ENCODE measurements around the gene ME3.

The ME3 gene

DNA sequence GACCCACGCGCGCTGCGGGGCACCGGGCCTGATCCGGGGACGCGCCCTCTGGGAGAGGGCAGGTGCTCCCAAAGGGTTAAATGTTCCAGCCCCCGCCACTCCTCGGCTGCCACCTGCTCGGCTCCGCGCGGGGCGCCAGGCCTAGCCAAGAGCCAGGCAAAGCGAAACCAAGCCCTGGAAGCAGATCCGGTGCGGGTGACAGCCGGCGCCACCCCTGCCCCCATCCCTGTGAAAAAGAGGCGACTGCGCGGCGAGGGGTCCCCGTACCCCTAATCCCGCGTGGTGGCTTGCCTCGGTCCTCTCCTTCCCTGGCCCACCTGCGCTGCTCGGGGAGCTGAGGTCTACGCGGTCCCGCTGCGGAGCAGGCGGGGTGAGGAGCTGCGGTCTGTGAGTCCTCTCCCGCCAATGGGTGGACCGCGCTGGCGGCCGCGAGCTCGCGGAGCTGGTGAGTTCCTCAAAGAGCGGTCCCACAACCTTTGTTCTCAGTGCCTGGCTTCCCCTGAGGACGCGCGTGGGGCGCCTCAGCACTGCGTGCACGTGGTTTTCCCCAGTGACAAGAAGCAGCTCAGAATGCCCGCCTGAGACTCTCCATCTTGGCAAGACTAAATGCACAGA, at the start of gene ME3:
Gene ME3, minus strand, starts transcription at position 610 of the 615 bp plus-strand sequence.
- peak; percentile 46 for DNase-seq

DNA sequence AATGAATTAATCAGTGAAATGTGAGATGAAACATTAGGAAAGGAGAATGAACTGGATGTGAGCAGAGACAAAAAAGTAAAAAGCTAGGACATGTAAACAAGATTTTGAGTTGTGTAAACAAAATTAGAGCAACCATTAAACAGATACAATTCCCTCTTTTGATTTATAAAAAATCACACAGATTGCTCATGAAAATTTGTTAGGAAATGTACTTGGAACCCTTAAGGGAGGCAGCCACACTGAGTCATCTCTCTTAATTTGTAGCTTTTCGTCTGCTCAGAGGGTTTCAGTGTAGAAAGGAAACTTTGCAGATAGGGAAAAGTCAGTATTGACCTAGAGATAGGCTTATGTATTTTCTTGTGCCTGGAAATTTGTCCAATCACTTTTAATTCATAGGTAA, 49.6 kb upstream of the ME3 start:
- no peak for DNase-seq

DNA sequence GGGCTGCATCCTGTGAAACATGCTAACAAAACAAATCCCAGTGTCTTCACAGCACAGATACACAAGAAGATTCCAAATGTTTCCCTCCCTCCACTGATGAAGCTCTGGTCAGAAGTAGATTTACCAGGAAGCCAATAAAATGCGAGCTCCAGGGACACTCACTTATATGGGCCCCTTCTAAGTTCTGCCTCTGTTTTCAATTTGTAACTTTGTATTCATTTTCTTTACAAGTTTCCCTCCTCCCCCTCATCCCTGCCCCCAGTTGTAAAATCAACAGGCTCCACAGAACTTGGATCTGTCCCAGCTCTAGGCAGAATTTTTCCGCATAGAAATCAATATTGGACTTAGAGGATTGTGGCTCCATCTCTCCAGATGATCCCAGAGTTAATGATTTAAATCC, 48.1 kb upstream of the ME3 start:
- DNase-seq: no peak

DNA sequence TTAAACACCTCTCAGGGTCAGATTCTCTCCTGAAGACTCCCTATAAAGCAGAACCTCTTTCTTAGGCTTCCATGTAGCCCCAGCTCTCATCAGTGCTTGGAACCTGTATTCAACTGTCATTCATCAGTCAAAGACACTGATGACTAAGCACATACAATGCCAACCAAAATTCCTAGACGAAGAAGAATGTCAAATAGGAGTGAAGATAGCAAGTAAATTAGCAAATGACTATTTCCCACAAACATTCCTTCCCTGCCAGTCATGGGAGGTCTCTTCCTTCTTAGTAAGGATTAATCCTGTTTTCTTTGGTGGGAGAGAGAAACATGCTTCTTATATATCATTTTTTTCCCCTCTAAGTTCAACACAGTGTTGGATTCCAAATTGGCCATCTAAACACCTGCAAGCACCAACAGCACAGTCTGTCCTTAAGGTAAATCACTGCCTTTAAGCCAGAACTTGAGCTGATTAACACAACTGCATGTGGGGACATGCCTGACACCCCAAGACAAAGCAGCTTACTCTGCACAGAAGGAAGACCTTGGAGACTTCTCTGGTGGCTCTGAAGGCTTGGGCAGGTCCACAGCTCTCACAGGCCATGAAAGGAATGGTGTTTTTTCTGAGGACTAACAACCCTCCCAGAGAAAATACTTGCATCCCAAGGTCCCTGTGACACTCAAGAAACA, 47.5 kb upstream of the ME3 start:
- no peak for DNase-seq

DNA sequence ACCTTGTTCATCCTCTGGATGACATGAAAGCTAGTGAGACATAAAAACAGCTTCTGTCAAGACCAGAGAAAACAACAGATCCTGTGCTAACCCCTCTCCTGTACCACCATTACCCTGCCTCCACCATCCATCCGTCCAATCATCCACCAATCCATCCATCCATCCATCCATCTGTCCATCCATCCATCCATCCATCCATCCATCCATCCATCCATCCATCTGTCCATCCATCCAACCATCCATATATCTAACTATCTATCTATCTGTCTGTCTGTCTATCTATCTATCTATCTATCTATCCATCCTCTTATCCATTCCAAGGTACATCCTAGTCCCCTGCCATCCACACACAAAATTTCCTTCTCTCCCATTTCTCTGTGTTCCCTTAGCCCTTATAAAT, 46.6 kb upstream of the ME3 start:
- no peak for DNase-seq

DNA sequence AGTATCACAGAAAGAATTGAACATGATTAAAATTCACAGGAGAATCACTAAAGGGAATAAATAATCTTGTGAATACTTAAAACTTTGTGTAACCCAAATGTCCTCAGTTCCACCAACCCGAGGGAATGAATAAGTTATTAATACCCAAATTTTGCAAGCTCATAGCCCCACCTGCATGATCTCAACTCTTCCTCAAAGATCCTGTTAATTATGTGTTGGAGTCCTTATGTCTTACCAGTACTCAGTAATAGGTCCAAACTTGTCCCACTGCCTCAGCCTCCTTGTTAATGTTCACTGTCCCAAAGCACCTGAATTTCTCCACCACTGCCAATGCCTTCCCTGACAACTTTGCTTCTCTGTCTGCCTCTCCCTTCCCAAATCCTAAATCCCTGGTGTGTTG, 46.1 kb upstream of the ME3 start:
- DNase-seq: no peak

DNA sequence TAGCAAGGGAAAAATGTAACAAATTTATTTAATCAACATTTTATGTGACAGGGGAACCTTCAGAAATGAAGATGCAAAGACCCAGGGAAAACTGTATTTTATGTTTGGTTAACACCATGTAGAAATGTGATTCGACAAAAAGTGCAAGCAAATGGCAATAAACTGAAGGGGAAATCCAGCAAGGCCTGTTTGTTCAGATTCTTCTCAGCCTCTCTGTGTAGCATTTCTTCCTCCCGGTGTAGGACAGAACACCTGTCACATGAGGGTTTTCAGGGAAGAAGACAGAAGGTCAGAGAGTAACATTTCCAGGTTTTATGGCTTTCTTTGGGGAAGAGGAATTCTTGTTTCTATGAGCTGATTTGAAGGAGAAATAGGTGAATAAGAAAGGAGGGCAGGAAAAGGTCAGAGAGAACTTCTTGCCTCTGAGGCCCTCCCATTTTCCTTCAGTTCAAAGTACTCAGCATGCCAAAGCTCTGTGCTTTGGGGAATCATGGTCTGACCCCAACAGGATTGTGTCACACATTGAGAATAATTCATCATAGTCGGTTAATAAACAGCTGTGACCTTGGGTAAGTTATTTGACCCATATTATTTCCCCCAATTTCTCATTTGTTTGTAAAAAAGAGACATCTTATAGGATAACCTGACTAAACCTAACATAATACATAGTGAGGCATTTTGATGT, 45.5 kb upstream of the ME3 start:
- no peak for DNase-seq

DNA sequence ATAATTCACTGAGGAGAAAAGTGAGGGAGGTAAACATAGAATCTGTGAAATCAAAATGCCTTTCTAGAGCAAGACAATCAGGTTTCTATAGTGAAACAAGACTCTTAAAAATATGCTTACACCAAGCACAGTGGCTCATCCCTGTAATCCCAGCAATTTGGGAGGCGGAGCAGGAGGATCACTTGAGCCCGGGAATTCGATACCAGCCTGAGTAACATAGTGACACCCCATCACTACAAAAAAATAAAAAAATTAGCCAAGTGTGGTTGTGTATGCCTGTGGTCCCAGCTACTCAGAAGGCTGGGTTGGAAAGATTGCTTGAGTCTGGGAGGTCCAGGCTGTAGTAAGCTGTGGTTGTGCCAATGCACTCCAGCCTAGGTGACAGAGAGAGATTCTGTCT, 43.2 kb upstream of the ME3 start:
- DNase-seq: no peak

DNA sequence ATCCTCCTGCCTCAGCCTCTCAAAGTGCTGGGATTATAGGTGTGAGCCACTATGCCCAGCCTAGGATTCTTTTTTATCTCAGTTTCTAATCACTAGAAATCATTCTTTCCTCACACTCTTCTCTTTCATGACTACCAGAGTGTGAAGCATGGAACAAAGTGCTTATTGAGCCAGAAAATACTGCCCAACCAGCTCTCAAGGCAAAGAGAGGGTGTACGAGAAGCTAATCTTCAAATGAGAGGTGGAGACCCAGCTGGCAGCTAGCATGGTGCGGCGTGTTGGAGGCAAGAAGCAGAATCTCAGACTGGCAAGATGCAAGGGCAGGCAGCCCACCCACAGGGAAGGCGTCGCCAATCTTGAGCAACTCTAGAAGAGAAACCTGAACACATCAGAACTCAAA, 41.1 kb upstream of the ME3 start:
- DNase-seq: no peak

DNA sequence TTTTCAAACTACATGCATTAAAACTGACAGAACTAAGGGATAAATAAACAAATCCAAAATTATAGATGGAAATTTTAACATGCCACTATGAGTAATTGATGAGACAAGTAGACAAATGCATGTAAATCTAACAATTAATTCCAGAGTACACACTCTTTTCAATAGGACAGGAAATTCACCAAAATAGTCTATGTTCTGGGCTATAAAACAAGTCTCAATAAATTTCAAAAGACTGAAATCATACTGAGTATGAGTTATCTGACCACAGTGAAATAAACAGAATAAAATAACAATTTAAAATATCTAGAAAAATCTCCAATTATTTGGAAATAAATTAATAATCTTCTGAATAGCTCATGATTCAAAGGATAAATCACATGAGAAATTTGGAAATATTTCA, 38.5 kb upstream of the ME3 start:
- DNase-seq: no peak

DNA sequence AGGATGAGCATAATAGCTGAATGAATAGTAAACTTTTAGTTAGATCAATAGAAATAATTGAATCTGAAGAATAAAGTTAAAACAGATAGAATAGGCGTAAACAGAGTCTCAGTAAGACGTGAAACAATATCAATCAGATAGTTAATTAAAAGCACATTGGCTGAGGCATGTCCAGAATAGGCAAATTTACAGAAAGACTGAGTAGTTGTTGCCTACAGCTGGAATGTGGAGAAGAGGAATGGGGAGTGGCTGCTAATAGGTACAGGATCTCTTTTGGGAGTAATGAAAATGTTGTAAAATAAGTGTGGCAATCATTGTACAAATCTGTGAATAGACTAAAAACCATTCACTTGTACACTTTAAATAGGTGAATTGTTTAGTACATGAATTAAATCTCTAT, 36.3 kb upstream of the ME3 start:
- no peak for DNase-seq

DNA sequence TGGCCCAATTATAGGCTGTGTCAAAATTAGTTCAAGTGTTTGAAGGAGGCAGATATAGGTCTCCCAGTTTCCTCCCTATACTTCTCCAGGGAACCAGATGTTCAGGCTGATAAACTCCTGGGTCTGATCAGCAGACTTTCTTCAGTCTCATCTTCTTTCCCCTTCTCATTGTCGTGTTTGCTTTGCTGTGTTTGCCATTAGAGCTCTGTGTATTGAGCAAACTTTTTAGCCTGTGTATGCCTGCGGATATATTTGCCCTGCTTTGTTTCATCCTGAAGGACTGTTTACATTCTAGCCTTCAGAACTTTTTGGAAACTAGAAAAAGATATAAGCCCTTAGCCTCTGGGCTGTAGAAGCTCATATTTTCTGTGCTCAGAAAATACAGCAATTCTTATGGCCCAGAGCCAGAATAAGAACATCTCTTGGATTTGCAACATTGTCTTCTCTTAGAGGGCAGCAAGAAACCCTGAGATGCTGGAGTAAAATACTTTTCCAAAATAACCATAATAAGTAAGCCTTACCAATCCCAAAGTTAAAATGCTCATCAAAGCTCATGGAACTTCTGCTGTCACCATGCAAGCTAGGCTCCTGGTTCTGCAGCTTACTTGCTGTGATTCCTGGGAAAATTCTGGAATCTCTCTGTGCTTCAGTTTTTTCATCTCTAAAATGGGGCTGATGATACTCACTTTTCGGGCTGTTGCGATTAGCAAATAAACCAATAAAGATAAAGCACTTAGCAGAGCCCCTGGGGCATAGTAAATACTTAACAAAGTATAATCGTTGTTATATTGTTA, 34.1 kb upstream of the ME3 start:
- no peak for DNase-seq

DNA sequence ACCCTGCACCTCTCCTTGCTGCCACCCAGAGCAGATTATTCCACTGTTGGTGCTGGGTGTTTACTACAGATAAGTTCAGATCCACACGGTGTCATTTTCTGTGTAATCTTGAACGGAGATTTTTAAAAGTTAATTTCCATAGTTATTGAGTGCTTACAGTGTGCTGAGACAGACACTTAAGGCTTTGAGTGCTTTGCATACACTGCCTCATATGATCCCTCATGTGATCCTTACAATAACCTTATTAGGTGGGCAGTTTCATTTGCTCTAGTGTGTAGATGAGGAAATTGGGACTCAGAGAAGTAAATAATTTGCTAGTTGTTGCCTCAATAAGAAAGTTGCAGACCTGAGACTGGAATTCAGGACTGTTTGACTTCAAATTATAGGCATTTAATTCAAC, 32.3 kb upstream of the ME3 start:
- DNase-seq: no peak

DNA sequence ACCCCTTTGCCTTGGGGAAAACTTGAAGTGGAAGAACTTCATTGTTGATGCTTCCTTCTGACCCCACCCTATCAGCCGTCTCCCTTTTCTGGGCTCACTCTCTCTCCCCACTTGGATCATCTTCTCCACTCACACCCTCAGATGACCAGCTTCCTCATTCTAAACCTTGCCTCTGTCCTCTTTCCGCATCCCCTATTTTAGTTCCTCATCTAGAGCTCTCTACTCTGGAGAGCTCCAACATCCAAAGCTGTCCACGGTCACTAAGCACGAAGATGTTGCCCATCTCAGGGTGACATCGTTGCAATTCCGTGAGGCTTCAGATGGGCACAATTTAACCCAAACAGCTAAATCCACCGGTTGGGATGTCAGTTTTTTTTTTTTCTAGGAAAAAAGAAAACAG, 31.6 kb upstream of the ME3 start:
- DNase-seq: no peak

DNA sequence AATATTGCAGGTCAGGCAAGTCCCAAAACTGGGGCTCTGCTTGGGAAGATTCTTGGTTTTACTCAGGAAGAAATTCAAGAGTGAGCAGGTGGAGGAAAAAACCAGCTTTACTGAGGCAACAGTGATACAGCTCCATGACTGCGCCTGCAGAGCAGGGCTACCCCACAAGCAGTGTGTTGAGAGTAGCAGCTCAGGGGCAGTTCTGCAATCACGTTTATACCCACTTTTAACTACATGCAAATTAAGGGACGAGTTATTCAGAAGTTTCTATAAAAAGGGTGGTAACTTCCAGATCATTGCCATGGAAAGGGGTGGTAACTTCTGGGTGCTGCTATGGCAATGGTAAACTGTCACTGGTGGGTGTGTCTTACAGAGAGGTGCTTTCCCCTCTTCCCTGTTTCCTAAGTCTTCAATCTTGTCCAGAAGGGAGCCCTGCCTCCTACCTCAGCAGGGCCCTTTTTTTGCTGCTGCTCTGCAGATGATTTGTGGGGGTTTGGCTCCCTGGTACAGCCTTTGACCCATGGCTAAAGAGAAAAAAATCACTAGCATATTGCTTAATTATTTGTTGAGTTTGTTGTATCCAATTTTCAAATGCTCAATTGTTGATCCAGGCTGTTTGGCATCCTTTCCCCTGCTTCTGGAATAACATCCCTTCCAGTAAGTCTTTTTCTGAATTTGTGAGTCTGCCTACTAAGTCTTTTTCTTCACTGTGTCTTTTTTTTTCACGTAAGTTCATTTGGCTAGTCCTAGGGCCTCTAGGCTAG, 30.0 kb upstream of the ME3 start:
- DNase-seq: no peak

DNA sequence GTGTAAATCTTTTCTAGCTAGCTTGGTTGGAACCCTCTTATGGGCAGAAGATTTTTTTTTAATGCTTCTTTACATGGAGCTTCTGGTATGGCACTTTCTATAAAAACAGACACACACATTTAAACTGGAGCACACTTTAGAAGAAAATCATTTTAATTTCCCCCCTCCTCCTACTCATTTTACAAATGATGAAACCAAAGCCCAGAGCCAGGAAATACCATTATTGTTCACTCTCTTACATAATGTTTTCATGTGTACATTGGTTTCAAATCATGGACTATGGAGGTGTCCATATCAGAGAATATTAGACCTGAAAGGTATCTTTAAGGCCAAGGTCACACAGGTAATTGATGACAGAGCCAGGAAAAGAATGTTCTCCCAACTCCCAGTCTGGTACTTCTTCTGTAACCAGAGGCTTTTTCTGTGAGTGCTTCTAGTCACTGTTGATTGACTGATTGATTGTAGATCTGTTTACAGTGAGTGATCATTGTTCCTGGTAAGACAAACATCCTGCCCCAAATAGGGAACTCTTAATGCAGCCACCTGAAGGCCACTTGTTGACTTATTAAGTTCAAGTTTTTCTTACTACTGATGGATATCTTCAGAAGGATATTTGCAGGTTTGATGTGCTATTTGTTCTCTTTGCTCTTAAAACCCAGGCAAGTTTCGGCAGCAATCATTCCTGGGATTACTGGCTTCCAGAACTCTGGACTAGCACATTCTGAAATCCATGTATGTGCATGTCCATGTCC, 26.8 kb upstream of the ME3 start:
- no peak for DNase-seq

DNA sequence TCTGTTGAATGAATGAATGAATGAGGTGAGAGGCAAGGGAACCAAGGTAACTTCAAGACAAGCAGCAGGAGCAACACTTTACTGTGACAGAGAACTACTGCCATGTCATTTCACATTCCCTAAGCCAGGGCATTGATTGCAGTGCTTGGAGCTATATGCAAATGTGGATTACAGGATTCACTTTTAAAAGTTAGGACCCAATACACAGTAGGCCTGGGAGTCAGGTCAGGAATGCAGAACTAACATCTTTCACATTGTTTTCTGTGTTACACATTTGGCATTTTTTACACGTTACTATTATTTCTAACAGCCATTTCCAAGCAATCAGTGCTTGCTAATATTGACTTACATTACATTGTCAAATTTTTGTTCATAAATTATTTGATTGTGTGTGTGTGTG, 26.2 kb upstream of the ME3 start:
- DNase-seq: no peak

DNA sequence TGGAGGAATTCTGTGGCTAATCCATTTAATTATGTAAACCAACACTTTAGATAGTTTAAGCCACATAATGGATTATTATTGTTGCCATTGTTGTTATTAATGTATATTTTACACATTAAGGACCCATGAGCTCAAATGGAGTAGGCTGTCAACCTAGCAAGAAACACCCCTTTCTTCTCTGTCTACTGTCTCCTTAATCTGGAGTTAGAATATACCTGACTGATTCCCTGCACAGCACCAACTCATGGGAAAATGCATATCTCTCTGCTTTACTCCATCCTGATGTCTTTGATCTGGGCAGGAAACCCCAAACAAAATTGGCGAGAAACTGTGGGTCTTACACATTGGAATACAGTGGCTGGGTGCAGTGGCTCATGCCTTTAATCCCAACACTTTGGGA, 24.0 kb upstream of the ME3 start:
- no peak for DNase-seq

DNA sequence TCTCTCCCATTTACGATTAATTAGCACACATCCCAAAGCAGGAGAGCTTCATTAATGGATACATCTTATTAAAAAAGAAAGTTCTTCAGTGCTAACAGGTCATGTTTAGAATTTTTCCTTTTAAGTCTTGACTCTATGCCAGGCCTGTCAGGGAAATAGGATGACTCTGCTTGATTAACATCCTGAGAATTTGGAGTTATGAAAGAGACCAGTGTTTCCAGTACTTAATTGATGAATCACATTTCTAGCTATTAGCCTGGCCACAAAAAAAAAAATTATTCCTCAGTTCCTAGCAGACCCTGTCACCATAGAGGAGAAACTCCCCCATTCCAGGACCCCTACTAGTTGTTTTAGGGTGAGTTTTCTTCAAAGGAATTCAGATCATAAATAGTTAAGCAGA, 23.6 kb upstream of the ME3 start:
- DNase-seq: no peak

DNA sequence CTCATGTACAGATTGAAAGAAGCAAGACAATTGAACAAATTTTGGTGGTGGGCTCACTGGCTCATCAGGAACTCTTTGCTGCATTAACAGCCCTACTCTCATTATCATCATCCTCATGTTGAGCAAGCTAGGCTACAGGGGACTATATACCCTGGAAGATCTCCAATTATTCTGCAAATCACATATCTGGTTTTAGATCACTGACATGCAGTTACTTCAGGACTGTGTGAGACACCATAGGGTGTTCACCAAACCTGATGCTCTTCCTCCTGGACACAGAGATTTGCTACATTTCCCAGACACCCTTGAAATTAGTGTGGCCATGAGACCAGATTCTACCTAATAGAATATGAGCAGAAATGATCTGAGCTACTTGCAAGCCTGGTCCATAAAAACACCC, 23.0 kb upstream of the ME3 start:
- no peak for DNase-seq

DNA sequence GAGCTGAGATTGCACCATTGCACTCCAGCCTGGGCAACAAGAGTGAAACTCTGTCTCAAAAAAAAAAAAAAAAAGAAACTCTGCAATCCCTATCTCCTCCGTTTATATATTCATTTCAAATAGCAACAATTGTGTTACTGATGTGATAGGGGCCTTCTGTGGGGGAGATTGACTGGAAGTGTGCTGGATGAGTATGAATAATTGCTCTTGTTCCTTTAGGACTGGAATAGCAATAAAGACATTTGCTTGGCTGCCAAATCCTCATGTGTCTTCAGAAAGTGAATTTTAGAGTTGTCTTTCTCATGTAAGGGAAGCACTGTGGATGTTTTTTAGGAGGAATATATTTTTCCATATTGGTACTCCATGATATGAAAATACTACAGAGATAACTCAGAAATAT, 21.1 kb upstream of the ME3 start:
- no peak for DNase-seq

DNA sequence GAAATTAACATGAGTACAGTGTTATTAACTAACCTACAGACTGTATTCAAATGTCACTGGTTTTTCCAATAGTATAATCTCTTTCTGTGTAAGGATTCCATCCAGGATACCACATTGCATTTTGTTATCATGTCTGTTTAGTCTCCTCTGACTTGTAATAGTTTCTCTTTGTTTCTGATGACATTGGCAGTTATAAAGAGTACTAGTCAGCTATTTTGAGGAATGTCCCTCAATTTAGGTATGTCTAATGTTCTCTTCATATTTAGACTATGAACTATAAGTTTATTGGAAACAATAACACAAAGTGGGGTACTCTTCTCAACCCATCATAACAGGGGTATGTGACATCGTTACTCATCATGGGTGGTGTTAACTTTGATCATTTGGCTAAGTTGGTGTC, 20.3 kb upstream of the ME3 start:
- DNase-seq: no peak
